GM19328 (cell line): ENCODE measurements around the gene MRTFA.

Experiments used
- ATAC-seq: cut with Tn5 transposase; IDR thresholded peaks from one replicate; pipeline ENCODE4 v1.9.1; 2021; ENCODE audit warnings: mild to moderate bottlenecking, moderate library complexity; ENCODE audit not compliant: unreplicated experiment

Gene MRTFA

DNA sequence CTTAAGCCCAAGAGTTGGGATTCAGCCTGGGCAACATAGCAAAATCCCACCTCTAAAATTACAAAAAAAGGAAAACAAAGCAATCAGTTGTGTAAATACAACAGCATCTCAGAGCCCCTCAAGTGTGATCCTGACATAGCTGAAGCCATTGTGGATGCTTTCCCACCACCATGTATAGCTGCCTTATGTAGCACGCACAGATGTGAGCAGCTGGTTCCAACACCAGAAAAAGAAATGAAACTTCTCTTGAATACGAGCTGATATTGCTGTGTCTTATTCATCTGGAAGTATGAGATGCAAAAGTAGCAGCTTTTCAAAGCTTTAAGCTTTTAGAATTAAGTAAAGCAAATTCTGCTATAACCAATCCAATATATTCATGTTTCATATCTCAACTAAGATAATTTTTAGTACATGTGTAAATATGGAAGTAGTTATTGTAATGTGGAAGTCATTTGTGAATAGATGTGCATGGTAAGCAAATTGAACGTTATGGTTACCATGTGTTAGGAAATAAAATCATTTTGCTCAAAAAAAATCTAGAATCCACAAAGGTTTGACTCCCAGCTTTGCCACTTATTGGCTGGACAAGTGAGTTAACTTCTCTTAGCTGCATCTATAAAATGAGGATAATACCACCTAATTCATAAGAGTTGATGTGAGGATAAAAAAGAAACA, 203.0 kb downstream of the MRTFA start:
- no peak for ATAC-seq

DNA sequence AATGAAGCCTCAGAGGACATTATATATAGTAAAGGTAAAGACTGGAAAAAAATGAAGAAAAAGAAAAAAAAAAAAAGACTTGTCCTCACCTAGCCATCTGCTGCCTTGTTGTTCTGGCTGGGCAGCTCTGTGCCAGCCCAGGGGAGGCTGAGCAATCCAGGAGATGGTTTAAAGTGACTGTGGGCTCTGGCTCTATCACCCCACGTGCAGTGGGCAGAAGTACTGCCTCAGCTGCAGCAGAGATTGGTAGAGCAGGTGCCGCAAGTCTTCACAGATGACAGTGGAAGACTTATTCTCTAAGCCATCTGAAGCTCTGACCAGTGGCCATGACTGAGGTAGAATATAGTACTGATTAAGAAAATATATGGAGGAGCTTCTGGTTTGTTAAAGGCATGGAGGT, 203.9 kb downstream of the MRTFA start:
- ATAC-seq: no peak

DNA sequence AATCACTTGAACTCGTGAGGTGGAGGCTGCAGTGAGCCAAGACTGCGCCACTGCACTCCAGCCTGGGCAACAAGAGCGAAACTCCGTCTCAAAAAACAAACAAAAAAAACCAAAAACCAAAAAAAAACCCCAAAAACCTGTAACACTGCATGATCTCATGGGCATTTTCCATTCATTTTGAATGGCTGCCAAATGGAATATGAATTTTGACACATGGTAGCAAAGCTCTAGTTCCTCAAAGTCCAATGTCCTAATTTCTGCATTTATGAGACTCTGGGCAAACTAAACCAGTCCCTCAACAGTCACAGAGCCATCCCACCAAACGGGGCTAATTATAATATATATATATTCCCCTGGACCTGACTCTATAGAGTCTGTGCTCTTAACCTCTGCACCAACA, 204.4 kb downstream of the MRTFA start:
- ATAC-seq: no peak

DNA sequence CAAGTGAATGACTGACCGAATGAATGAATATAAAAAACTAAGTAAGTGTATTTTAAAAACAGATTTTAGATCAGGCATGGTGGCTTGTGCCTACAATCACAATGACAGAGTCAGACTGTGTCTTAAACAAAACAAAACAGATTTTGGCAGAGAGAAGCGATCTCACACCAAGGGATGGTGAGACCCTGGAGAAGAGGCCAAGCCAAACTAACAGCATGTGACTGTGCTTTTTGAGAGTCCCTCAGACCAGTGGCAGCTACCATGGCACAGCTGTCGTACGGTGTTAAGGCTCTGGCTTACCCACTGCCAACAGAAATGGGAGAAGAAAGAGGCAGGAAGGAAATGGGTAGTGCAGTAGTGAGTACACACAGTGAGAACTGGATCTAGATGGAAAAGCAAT, 205.5 kb downstream of the MRTFA start:
- no peak for ATAC-seq

DNA sequence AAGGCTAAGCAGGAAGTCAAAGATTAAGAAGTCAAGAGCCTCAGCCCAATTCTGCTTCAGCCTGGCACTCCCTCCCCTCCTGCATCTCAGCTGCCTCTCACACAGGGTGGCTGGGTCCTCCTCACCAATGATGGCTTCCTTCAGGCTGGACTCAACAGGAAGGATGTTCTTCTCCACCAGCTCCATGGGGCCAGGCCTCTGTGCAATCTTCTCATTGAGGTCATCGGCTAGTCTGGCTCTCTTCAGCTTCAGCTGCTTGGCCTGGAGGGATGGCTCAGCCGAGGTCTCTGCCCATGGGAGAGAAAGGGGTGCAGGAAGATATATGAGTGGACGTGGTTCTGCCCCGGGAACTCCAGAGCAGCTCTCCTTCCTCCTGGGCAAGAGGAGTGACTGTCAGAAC, 207.0 kb downstream of the MRTFA start:
- no peak for ATAC-seq

DNA sequence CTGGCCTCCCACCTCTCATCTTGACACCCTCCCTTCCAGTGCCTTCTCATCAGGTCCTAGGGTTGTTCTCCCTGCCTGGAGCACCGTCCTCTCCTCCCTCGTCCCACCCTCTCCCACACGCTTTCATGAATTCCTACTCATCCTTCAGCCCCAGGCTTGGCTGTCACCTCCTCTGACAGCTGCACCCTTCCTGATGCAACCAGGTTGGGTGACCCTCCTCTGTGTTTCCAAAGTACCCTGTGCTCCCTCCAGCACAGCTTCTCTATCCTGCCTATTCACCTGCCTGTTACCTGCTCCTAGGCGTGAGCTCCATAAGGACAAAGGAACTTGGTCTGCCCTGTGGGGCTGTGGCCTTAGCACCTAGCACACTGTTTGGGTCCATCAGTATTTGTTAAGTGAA, 207.7 kb downstream of the MRTFA start:
- ATAC-seq: no peak

DNA sequence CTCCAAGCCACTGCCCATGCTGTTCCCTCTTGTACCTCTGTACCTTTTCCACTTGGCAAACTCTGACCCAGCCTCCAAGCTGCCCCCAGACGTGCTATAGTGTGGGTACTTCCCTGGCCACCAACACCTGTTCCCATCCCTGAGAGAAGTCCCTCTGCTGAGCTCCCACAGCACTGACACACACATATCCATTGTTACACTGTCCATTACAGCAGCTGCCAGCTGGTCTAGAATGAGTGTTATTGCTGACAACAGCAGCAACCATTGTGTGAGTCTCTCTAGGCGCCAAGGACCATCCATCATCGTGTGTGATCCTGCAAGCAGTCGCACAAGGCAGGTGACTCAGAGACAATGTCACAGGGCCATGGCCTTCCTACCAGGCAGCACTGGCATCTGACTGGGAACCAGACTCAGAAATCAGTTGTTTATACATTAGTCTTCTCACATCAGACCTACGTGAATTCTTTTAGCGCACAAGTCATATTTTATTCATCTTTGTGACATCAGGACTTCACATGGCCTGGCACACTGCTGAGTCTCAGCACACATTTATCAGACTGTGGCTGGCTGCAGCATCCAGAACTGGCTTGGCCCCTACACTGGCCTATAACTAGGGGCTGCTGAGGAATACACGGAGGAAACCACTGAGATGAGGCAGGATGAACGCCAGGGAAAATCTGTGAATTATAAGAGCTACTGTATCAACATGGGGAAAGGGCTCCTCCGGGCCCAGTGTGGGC, 209.8 kb downstream of the MRTFA start:
- no peak for ATAC-seq

DNA sequence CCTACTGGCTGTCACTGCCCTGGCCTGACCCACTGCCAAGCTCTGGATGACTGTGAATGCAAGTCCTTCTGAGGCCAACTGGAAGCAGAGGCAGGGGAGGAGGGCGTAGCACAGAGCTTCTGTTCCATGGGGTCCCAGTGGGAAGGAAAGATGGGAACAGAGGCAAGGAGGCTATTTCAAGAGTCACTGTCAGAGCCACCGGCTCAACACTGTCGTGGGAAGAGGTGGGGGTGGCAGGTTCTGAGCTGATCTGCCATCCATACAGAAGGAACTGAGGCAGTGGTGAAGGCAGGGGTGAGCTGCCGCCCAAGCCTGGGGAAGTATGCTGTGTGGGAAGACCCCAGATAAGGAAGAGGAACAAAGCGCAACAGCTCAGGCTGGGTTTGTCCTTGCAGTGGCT, 211.4 kb downstream of the MRTFA start:
- no peak for ATAC-seq

DNA sequence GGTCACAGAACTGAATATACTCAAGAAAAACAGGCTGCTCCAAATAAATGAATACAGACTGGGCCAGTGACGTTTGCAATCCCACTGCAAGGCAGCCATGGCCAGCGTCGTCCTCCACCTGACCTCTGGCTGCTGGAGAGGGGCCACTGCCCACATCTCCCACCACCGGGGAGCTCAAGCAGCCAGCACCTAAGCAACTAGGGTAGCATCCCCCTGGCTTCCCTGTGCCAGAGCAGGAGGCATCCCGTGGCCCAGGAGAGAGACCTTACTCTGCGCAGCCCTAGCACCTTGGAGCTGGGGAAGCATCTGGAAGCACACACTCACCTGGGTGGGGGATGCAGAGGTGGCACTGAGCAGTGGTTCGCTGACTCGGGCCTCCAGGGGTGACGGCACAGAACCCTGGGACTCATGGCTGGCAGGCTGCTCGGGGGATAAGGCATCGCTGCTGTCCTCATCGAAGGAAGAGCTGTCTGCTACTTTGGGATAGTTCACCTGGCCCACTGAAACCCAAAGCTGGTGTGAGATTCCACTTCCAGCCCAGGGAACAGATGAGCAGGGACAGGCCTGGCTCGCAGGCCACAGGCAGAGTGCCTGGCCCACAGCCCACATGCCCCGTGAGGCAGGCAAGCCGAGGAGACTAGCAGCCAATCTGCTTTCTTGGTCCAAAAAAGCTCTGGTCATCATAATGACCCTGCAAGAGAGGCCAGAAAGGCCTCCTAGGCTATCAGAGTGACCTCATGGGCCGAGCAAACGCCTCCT, 212.5 kb downstream of the MRTFA start:
- ATAC-seq: no peak

DNA sequence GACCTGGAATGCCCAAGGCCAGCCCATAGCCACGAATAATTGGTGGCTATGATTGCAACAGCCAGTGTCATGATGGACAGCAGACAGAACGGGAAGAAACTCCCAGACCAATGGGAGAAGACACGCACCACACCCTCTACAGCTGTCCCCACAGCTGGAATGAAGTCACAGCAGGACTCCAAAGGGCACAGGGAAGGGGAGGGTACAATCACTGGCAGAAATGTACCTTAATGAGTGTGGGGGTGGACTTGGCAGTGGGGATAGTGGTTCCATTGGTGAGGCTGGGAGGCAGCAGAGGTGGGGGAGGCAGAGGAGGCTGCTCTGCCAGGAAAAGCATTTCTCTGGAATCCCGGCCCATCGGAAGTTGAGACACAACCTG, 213.2 kb downstream of the MRTFA start:
- no peak for ATAC-seq

DNA sequence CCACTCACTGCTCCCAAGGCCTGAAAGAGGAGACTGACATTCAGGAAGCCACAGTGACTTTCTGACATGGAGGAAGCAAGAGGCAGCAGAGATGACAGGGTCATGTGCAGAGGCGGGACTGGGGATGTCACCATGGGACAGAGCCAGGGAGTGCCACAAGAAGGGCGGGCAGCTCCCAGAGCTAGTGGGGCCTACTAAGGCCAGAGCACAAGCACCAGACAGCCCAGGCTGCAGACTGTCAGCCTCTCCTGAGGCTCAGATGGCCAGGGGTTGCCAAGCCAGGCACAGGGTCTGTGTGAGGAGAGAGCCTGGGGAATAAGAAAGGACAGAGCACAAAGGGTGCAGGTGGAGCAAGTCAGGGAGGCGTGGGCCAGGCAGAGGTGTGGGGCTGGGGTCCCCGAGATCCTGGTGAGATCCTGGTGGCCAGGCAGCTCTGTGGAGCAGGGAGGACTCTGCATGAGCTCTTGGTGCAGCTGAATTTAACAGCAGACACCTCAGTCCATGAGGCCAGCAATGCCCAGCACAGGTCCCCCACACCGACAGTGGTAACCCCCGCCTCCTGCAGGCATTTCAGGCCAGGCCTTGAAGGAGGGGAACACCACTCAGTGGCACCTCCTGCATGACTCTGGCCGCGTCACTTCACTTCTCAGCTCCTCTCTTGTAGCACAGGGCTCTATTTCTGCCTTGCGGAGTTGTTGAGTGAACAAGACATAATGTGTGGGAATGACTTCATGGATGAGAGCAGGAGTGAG, 213.8 kb downstream of the MRTFA start:
- no peak for ATAC-seq

DNA sequence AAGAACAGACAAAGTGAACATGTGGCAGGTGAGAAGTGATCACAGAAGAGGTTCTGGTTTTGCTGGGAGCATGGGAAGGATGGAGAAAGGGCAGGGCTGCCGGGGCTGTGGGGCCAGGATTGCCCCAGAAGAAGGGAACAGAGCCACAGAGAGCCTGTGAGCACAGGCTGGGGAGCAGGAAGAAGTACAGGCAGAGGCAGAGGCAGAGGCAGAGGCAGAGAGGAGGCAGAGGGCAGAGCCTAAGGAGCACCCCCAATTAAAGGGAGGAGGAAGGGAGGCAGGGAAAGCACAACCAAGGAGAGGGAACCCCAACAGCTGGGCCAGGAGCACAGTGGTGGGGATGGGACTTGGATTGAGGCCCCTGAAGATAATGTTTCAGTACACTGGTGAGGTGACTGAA, 214.6 kb downstream of the MRTFA start:
- no peak for ATAC-seq

DNA sequence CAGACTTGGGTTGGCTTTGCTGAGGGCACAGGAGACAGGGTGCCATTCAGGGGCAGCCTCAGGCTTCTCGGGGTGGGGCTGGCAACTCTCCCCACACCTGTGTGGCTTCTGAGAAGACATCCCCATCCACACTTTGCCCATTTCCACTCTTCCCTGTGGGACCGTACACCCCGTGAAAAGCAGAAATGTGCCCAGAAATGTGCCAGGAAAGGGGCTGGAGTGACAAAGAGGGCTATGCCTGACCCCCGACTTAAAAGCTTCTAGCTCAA, 215.5 kb downstream of the MRTFA start:
- ATAC-seq: no peak

DNA sequence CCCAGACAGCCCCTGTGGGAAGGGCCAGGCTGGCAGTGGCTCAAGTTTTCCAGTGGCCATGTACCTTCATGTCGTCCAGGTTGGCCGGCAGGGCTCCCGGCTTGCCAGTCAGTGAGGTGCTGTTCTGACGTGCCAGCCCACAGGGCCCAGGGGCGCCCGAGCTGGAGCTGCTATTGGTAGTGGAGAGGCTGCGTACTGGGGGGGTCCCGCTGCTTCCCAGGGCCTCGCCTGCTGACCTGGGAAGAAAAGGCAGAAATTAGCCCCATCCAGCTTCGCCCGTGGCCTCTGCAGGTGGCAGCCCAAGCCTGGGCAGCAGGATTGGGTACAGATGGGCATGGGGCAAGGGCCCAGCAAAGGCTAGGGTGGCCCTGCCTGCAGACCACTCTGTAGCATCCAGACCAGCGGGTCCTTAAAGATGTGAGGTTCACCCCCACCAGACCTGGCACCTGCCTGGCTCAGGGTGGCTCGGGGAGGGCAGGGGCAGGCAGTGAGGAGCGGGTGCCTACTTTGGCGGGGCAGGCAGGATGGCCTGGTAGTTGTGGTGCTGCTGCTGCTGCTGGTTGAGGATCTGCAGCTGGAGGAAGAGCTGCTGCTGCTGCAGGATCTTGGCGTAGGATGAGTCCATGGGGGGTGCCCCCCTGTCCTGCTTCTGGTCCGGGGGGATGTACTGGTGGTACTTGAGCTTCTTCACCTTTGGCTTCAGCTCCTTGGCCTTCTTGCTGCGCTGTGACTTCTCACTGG, 216.0 kb downstream of the MRTFA start:
- no peak for ATAC-seq

DNA sequence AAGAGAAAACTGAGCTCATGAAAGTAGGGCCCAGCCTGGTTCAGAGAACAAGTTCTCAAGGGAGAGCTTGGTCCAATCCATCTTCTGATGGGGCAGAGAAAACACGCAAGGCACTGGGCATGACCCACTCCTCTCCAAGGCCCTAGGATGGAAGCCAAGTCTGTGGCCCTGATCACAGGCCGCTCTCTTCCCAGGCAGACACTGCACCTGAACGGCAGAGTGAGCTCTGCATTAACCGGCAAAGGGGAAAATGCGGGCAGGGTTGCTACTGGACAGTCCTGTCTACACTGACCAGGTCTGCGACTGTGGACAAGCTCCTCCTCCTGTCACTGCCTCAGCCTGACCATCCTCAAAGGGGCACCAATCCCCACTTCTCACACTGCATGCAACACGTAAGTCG, 216.8 kb downstream of the MRTFA start:
- no peak for ATAC-seq

DNA sequence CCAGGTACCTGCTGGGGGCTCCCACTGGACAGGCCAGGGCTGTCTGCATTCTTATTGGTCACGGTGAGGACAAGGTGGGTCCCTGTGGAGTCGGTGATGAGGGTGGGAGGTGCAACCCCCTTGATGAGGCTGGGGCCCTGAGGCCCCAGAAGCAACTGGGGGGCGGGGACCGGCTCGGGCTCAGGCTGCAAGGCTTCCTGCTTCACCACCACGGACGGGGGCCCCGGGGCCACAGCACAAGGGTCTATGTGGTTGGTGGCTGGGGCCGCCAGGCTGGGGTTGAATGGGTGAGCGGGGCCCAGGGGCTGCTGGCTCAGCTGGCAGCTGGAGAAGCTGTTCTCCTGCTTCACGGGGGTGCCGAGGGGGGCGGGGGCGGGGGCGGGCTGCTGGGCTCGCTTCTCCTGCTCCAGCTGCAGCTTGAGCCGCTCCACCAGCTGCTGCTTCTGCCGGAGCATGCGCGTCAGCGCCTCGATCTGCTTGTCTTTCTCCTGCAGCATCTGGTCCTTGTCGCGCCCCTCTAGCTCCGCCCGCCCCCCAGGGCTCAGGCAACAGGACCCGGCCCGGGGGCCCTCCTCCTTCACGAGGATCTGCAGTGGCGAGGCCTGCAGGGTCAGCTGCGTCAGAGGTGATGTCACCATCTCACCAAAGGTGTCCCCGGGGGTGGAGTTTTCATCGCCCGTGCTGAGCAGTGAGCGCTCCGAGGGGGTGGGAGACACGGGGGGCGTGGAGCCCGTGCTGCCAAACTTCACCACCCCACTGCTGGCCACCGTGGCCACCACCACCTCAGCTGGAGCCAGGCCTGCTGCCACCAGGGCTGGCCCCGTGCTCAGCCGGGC, 217.9 kb downstream of the MRTFA start:
- no peak for ATAC-seq

DNA sequence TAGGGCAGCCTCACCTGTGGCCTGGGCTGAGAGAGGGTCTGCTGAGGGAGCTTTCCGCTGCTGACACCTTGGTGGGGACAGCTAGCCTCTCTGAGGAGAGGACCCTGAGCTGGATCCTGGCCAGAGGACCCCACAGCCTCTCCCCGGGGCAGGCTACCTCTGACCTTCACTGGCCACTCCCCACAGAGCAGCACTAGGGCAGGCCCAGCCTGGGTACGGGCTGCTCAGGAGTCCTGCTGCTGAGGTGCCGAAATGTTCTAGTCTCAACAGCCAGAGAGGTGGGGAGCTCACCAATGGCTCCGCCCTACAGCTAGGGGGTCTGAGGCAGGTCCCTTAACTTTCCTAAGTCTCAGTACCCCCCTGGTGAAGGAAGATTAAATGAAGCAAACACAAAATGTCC, 218.6 kb downstream of the MRTFA start:
- no peak for ATAC-seq

DNA sequence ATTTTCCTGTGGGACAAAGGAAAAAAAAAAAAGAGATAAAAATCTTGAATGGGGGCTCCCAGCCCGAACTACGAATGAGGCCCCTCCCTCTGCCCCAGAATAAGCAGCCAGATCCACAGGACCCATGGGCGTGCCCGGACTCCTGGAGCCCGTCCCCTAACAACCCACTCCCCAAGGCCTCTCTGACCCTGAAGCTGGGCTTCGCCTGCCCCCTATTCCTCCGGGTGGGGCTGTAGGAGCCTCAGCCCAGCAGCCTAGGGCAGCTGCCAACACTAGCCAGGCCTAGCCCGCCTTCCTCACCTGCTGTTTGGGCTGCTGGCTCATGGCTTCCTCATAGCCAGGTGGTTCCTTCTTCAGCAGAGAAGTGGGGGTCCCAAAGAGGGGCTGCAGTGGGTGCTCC, 219.5 kb downstream of the MRTFA start:
- no peak for ATAC-seq

DNA sequence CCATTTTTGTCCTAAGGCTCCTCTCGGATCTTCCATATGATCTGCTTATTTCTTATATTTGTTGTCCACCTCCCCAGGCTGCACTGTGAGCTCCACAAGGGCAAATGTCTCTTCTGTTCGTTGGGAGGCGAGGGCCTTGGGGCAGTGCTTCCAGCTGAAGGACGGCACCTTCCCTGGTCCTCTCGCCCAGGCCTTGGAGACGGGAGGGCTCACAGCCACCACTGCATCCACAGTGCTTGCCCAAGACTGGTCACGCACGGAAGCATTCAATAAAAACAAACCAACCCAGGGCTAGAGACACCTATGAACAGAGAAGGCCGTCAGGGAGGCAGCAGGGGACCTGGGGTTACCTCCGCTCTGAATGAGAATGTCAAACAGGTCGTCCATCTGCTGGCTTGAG, 219.9 kb downstream of the MRTFA start:
- ATAC-seq: no peak

DNA sequence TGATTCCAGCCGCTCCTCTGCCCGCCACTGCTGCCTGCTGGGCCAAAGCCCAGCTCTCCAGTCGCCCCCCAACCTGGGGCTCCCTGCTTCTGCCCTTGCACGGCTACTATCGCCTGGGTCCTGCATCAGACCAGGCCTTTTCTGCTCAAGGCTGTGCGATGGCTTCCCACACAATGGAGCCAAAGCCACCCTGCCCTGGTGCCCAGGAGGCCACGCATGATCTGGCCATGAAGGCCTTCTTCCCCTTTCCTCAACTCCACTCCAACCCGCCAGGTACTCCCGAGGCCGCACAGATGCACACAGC, 220.3 kb downstream of the MRTFA start:
- ATAC-seq: no peak
